ENCODE data around the gene GPS1.

Gene GPS1

GRCh38 chr17:82103553-82104451 lies 52.1 kb downstream of the GPS1 start:
- DNase-seq (ENCODE audit: low read depth) = no peak

GRCh38 chr17:82104797-82105416 lies 53.2 kb downstream of the GPS1 start:
- DNase-seq (ENCODE audit: low read depth) = no peak

- DNase-seq (ENCODE audit: low read depth) = no peak
These were observed 53.8 kb downstream of the GPS1 start for GRCh38 chr17:82105417-82105881.

- DNase-seq (ENCODE audit: low read depth) = peak; percentile 30
These were observed 54.4 kb downstream of the GPS1 start for GRCh38 chr17:82105882-82106687.

GRCh38 chr17:82106688-82107305 lies 55.1 kb downstream of the GPS1 start:
- DNase-seq (ENCODE audit: low read depth) = no peak

Data from T-helper 22 cell (primary cell).